HG03460 (cell line): ENCODE measurements around the gene TMEFF1.

ENCODE experiments used
- ATAC-seq: cut with Tn5 transposase; IDR thresholded peaks from one replicate; pipeline ENCODE4 v1.9.1; 2021; ENCODE audit not compliant: unreplicated experiment

Gene TMEFF1

GRCh38 chr9:100600521-100601079, 127.7 kb downstream of the TMEFF1 start:
- no peak for ATAC-seq

- peak; percentile 50 for ATAC-seq
Measured at GRCh38 chr9:100601216-100601615, 128.3 kb downstream of the TMEFF1 start.

- ATAC-seq: no peak
Measured at GRCh38 chr9:100602342-100602801, 129.4 kb downstream of the TMEFF1 start.

- ATAC-seq: no peak
Measured at GRCh38 chr9:100605405-100605804, 132.5 kb downstream of the TMEFF1 start.

GRCh38 chr9:100619194-100619593, 146.2 kb downstream of the TMEFF1 start:
- no peak for ATAC-seq

- ATAC-seq: no peak
Measured at GRCh38 chr9:100619665-100620064, 146.7 kb downstream of the TMEFF1 start.

GRCh38 chr9:100623969-100624368, 151.0 kb downstream of the TMEFF1 start:
- ATAC-seq: no peak

GRCh38 chr9:100626949-100627348, 154.0 kb downstream of the TMEFF1 start:
- no peak for ATAC-seq
